Measurements from ENCODE around the gene CHEK1. TPM values are rescaled to one million over a fixed set of nuclear protein-coding genes. Genes with fewer than 3 reads are reported as not detected.

CHEK1 gene
- total RNA-seq, 4 donors from 2014 or later = 0.94 to 3.0 (median 2.2) TPM

DNA sequence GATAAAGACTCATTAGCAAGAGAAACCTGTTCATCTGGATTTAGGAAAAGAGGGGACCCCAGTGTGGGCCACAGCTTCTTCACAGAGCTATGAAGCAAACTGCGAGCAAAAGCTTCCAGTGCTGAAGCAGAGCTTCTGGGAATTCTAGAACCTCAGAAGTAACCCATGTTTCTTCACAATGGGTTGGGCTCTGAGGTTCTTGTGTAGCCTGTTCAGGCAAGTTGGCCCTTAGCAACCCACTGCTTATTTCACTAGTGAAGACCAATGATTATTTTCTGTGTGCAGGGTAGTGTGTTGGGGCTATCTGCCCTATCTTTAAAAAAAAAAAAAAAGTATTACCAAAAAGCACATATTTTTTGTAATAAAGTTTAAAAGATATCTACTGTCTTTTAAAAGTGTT, 55.8 kb downstream of the CHEK1 start, which contains the start of gene ACRV1:
Gene ACRV1, minus strand, starts transcription at position 101 of the 400 bp plus-strand sequence. Its CDS starts 67 bp downstream, at position 34.
- TF ChIP-seq EP300 (IDR thresholded peaks at IDR 0.05) (no peak), POLR2A (IDR thresholded peaks at IDR 0.05) (no peak), POLR2AphosphoS5 (IDR thresholded peaks at IDR 0.05) (no peak)
- TF ChIP-seq, protein P1, sequence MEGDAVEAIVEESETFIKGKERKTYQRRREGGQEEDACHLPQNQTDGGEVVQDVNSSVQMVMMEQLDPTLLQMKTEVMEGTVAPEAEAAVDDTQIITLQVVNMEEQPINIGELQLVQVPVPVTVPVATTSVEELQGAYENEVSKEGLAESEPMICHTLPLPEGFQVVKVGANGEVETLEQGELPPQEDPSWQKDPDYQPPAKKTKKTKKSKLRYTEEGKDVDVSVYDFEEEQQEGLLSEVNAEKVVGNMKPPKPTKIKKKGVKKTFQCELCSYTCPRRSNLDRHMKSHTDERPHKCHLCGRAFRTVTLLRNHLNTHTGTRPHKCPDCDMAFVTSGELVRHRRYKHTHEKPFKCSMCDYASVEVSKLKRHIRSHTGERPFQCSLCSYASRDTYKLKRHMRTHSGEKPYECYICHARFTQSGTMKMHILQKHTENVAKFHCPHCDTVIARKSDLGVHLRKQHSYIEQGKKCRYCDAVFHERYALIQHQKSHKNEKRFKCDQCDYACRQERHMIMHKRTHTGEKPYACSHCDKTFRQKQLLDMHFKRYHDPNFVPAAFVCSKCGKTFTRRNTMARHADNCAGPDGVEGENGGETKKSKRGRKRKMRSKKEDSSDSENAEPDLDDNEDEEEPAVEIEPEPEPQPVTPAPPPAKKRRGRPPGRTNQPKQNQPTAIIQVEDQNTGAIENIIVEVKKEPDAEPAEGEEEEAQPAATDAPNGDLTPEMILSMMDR (IDR thresholded peaks at IDR 0.05) = no peak
- H3K27me3 ChIP-seq = no peaks in the 10 kb centered on the region
- ATAC-seq = no peak
- no peaks in the 10 kb centered on the region for H3K9me3 ChIP-seq
- H3K36me3 ChIP-seq = no peaks in the 10 kb centered on the region
- H3K4me1 ChIP-seq = no peaks in the 10 kb centered on the region
- H3K27ac ChIP-seq = no peak within 1 kb of the TSS
- 80% methylated on average over 1 of the region's 1 CpG; no CpG with 5 or more reads in 1 of the 2 donors for WGBS, 2 donors (ENCODE audit: low coverage in 1 of 2)
- H3K4me3 ChIP-seq = no peak within 1 kb of the TSS

DNA sequence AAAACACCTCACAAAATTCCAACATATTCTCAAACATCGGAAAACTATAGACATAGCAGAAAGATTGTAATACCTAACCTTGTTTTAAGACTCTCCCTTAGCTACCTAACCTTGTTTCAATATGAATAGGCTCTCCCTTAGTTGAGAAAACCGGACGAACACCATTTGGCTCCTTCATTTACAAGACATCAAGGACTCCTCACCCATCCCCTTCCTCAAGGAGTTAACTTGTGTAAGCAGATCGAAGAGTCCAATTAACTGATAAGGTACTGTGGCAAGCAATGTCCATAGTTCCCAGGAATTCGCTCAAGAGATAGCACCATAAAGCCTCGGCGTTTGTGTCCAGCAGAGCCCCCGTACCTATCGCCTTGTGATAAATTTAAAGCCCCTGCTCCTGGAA, 60.3 kb downstream of the CHEK1 start:
- no peaks in the 10 kb centered on the region for H3K36me3 ChIP-seq
- no peak for TF ChIP-seq EP300 (IDR thresholded peaks at IDR 0.05)
- no peak for TF ChIP-seq POLR2AphosphoS5 (IDR thresholded peaks at IDR 0.05)
- TF ChIP-seq POLR2A (IDR thresholded peaks at IDR 0.05) = no peak
- TF ChIP-seq, protein P1 (IDR thresholded peaks at IDR 0.05) = no peak
- no peak overlapping the region for H3K27ac ChIP-seq
- H3K4me3 ChIP-seq = no peak overlapping the region
- WGBS, 2 donors (ENCODE audit: low coverage in 1 of 2) = 38 to 56% methylated on average over 7 to 9 of the region's 9 CpGs
- ATAC-seq = no peak
- H3K27me3 ChIP-seq = no peaks in the 10 kb centered on the region
- H3K9me3 ChIP-seq = no peaks in the 10 kb centered on the region
- no peaks in the 10 kb centered on the region for H3K4me1 ChIP-seq

DNA sequence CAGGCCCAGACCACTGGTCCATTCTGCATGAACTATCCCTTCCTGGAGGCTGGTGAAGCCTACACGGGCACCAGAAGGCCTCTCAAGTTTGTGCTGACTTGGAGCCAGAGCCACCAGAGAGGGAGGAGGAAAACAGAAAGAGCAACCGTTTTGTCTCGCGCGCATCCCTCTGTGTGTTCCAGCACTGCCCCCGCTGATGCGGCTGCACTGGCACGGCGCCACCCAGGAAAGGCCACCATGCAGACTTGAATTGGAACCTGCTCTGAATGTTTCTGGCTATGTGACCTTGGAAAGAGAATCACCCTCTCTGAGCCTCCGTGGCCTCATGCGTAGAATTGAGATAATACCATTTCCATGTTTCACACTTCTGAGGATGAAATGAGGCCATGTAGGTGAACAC, 63.1 kb downstream of the CHEK1 start:
- WGBS, 2 donors (ENCODE audit: low coverage in 1 of 2) = 90 to 96% methylated on average over 6 to 10 of the region's 11 CpGs
- H3K4me3 ChIP-seq = no peak overlapping the region
- H3K27me3 ChIP-seq = no peaks in the 10 kb centered on the region
- ATAC-seq = no peak
- H3K27ac ChIP-seq = no peak overlapping the region
- TF ChIP-seq, protein P1 (IDR thresholded peaks at IDR 0.05) = no peak
- TF ChIP-seq POLR2A (IDR thresholded peaks at IDR 0.05) = no peak
- TF ChIP-seq EP300 (IDR thresholded peaks at IDR 0.05) = no peak
- no peak for TF ChIP-seq POLR2AphosphoS5 (IDR thresholded peaks at IDR 0.05)
- H3K4me1 ChIP-seq = no peaks in the 10 kb centered on the region
- H3K9me3 ChIP-seq = no peaks in the 10 kb centered on the region
- H3K36me3 ChIP-seq = no peaks in the 10 kb centered on the region

DNA sequence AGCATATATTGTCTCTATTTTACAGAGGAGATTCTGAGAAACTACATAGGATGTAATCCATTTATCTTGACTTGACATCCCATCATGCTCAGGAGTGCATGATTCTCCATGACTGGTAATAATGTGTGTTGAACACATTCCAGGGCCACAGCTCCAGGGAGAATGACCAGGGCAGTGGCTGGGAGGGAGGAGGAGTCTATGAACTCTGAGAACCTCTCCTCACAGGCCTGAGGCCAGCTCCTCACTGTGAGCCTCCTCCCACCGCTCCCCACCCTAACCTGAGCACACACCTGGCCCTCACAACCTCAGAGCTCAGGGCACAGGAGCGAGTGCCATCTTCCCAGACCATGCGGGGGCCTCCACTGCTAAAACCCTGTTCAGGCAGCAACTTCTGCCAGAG, 63.7 kb downstream of the CHEK1 start:
- H3K27ac ChIP-seq = no peak overlapping the region
- H3K4me3 ChIP-seq = no peak overlapping the region
- 90% methylated on average over 2 of the region's 3 CpGs; no CpG with 5 or more reads in 1 of the 2 donors for WGBS, 2 donors (ENCODE audit: low coverage in 1 of 2)
- no peak for TF ChIP-seq EP300 (IDR thresholded peaks at IDR 0.05)
- no peaks in the 10 kb centered on the region for H3K4me1 ChIP-seq
- no peaks in the 10 kb centered on the region for H3K9me3 ChIP-seq
- no peak for ATAC-seq
- no peaks in the 10 kb centered on the region for H3K27me3 ChIP-seq
- no peaks in the 10 kb centered on the region for H3K36me3 ChIP-seq

DNA sequence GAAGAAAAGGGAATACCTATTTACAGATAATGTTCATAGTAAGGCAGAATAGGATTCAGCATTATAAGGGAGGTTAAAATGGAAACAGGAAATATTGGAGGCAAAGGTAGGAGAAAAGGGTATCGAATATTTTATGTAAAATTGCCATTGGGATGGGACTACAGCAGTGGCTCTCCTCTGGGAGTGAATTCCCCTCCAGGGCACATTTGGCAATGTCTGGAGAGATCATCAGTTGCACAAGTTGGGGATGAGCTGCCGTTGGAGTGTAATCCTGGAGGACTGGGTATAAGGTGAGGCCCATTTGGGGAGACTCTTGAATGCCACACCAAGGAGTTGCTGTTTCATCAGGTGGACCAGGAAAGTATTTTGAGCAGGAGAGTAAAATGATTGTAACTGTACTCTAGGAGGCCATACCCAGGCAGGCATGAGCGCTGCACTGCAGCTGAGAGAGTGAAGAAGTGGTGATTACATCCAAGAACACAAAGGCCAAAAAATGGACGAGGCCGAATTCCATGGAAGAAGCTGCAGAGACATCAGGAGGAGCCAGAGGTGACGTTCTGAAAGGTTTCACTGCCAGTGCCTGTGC, 64.4 kb downstream of the CHEK1 start:
- no peak overlapping the region for H3K4me3 ChIP-seq
- no peaks in the 10 kb centered on the region for H3K36me3 ChIP-seq
- no peaks in the 10 kb centered on the region for H3K27me3 ChIP-seq
- H3K4me1 ChIP-seq = no peaks in the 10 kb centered on the region
- H3K9me3 ChIP-seq = no peaks in the 10 kb centered on the region
- 72 to 73% methylated on average over 5 to 6 of the region's 6 CpGs for WGBS, 2 donors (ENCODE audit: low coverage in 1 of 2)
- ATAC-seq = no peak
- H3K27ac ChIP-seq = no peak overlapping the region
- TF ChIP-seq, protein P1 (IDR thresholded peaks at IDR 0.05) = no peak
- no peak for TF ChIP-seq EP300 (IDR thresholded peaks at IDR 0.05)
- no peak for TF ChIP-seq POLR2AphosphoS5 (IDR thresholded peaks at IDR 0.05)
- no peak for TF ChIP-seq POLR2A (IDR thresholded peaks at IDR 0.05)
